Right cardiac atrium (tissue), 5 donors: ENCODE data around the gene IPO5. TPM values are rescaled to one million over a fixed set of nuclear protein-coding genes. Genes with fewer than 3 reads are reported as not detected.

Source experiments
- ATAC-seq, 2 donors: fragments of 200-7000 bp; cut with Tn5 transposase; one replicate each; pipeline versions ENCODE4 v1.8.0 to v1.9.1; 2020; ENCODE audit warnings: moderate library complexity in 2 of 2, mild to moderate bottlenecking in 1 of 2
- DNase-seq, 3 donors: peaks; one replicate each; pipeline ENCODE4 v3.0.0-alpha.2; 2020
- H3K27ac ChIP-seq: one replicate; pipeline ENCODE4 v1.5.1; 2013; ENCODE audit warnings: mild to moderate bottlenecking, low read length, control low read depth, moderate library complexity
- H3K27me3 ChIP-seq: one replicate; pipeline ENCODE4 v1.6.1; 2013; ENCODE audit not compliant: control insufficient read depth, insufficient read depth
- H3K4me1 ChIP-seq: one replicate; pipeline ENCODE4 v1.6.1; 2013; ENCODE audit warnings: low read length; ENCODE audit not compliant: control insufficient read depth, insufficient read depth
- H3K4me3 ChIP-seq: one replicate; pipeline ENCODE4 v1.5.1; 2013; ENCODE audit warnings: low read length, control low read depth
- H3K9me3 ChIP-seq: one replicate; pipeline ENCODE4 v1.6.1; 2013; ENCODE audit warnings: low read length; ENCODE audit not compliant: control insufficient read depth
- WGBS: extraction: QIAGEN DNeasy Blood & Tissue Kit; methylation state at CpG from one replicate; pipeline ENCODE4 v1.1.7; 2013; 5-methylcytosine and 5-hydroxymethylcytosine counted together
- intact Hi-C, 4 donors: fragments of 100-400 bp; cut with DNase I; formaldehyde crosslinking; loops; one replicate each; pipeline versions ENCODE4 v1.11.0 to v1.14.0; 2022 to 2023
- long read RNA-seq, 4 donors: library from polyadenylated mRNA; unstranded; transcript quantifications; one replicate each; pipeline ENCODE4 v2.0.0, GENCODE V29; 2020 to 2021
- polyA plus RNA-seq: library from polyadenylated mRNA; stranded (reverse); fragments of 200-250 nt; gene quantifications from one replicate; pipeline ENCODE4 v1.2.3, GENCODE V29; 2013
- total RNA-seq, 4 donors: library from RNA; stranded (reverse); fragmentation: NEBNext Ultra II Directional; extraction: Animal tissue kit (Norgen Biotek cat#: 25700); gene quantifications; one replicate each; pipeline ENCODE4 v1.2.1, GENCODE V29; 2021
- donor health status: healthy with polysubstance abuse.
- donor health status: DM: no; HTN: yes; CAD: no.
- donor health status: DM: no; HTN: no; CAD: no.
- donor health status: DM: no; HTN: yes; CAD: no; lungs with severe emphysema.
- donor health status: DM: yes; HTN: yes; CAD: no.

The IPO5 gene
- total RNA-seq (100 to 1,000 TPM in 1 of 4 donors, 10 to 100 TPM in 3; 95.4 to 103 (median 98.3) TPM), polyA plus RNA-seq (25.8 TPM)
- long read RNA-seq, donor 1, transcript IPO5-222 (26 exons, 3,419 nt): major isoform, 77 of 111 reads
- long read RNA-seq, donor 1, partial matches to known transcripts: 29 of 111 reads
- long read RNA-seq, donor 1, other reads (novel, unspliced or antisense): 5 of 111 reads
- long read RNA-seq, donor 2, transcript IPO5-222 (26 exons, 3,419 nt): major isoform, 53 of 75 reads
- long read RNA-seq, donor 2, partial matches to known transcripts: 19 of 75 reads
- long read RNA-seq, donor 2, other reads (novel, unspliced or antisense): 3 of 75 reads
- long read RNA-seq, donor 3, transcript IPO5-222 (26 exons, 3,419 nt): major isoform, 169 of 276 reads
- long read RNA-seq, donor 3, partial matches to known transcripts: 90 of 276 reads
- long read RNA-seq, donor 3, other reads (novel, unspliced or antisense): 13 of 276 reads
- long read RNA-seq, donor 4, transcript IPO5-222 (26 exons, 3,419 nt): major isoform, 69 of 94 reads
- long read RNA-seq, donor 4, partial matches to known transcripts: 22 of 94 reads
- long read RNA-seq, donor 4, other reads (novel, unspliced or antisense): 3 of 94 reads

DNA sequence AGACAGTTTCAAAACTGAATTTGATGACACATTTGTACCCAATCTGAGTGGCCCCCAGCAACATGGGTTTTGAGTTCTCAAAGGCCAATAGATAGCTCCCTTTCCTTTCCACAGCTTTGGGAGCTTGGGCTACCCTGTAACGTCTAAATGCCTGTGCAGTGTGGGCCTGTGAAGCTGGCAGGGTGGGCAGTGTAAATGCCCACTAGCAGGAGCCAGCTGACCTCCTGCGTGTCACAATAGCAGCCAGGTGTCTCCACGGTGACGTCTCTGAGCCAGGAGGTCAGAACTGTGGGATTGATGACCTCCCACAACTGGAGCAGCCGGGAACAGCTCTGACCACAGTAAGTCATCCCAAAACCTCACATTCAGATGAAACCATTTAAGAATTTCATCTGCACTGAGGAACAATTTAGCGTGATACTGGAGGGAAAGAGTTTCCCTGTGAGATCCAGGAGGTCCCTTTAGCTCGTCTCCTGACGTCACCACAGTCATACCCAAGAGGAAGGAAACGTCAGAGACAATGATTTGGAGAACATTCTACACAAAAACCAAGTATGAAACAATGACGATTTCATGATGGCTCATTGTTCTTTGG lies at the start of gene IPO5:
Gene IPO5 (plus strand): TSS at position 300 of the 595 bp plus-strand sequence. CDS start 23,022 bp downstream, outside the sequence.
- intact Hi-C loops: no loop called here
- Histone ChIP-seq H3K27ac (no peak within 1 kb of the TSS), H3K27me3 (no peaks in the 10 kb centered on the region), H3K4me3 (no peak within 1 kb of the TSS), H3K9me3 (no peaks in the 10 kb centered on the region), H3K4me1 (no peaks in the 10 kb centered on the region)
- DNase-seq (no peak), ATAC-seq (no peak)
- 72% methylated on average over 10 of the region's 10 CpGs for WGBS

DNA sequence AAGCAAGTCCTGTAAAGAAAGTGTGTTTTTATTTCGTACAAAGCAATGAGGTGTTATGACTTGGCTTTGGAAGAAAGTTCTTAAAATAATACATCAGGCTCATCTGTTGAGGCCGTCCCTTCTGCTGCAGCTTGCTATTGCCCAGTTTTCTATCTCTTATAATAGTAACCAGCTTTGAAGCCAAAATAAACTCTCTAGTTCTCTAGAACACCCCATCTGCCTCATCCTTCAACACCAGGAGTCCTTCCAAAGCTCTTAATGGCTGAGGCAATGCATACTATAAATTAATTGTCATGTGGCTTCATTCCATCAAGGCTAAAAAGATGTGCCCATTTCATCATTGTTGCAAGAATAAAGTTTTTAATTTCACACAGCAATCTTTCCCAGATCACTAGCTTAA lies 49.4 kb upstream of the IPO5 start:
- Histone ChIP-seq H3K27me3 (no peaks in the 10 kb centered on the region), H3K27ac (no peak overlapping the region), H3K9me3 (no peaks in the 10 kb centered on the region), H3K4me3 (no peak overlapping the region), H3K4me1 (no peaks in the 10 kb centered on the region)
- intact Hi-C loops: no loop called here
- 38% methylated on average over 2 of the region's 2 CpGs for WGBS
- no peak for DNase-seq
- peak; percentile 67 to 83 for ATAC-seq

DNA sequence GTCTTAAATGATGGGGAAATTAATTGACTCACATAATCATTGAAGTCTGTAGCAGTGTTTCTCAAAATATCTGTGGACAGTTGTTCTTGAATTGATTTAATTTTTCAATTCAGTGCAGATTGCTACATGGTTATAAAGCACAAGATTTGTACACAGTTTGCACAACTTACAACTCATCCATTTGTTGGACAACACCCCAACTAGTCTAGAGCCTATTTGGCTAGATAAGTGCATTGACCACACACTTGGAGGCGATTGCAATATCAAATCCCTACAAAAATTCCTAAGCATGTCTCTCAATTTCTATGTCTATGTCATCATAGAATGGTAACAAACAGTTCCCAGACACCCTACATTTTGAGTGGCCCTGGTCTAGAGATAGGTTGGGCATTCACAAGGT lies 48.0 kb upstream of the IPO5 start:
- ATAC-seq (no peak), DNase-seq (no peak)
- no peak overlapping the region for H3K4me3 ChIP-seq
- no peaks in the 10 kb centered on the region for H3K27me3 ChIP-seq
- H3K4me1 ChIP-seq: no peaks in the 10 kb centered on the region
- WGBS: 66% methylated on average over 1 of the region's 1 CpG
- no peak overlapping the region for H3K27ac ChIP-seq
- intact Hi-C loops: no loop called here
- H3K9me3 ChIP-seq: no peaks in the 10 kb centered on the region

DNA sequence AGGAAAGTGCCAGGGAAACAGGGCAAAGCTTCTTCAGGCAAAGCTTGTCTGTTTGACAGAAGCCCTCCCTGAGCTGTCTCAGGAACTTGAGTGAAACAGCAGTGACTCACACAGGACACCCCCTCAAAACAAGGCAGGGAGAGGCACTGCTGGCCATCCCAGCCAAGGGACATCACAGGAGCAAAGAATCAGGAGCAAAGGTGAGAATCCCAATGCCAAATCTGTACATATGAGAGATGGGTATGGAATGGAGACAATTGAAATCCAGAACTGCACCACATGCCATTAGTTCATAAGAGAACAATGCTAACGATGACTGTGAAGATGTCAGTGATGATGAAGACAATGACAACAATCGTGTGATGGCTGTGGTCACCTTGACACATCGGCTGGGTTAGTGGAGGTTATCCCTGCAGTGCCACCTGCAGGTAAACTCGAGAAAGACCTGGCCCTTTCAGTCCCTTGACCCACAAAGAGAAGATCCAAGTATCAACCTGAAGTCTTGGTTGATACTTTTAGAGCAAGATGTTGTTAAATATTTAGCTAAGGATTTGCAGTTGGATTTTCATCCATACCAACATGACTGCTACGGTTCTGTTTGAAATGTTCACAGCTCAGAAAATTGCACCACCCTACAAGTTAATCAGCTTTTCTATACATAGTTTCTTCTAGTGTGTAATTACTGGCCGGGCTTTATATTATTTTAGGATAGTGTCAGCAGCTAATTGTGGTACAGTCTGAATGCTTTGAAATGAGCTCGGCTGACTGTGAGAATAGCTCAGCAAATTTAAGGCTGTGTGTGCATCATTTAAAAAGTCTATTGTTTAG lies 42.0 kb upstream of the IPO5 start:
- H3K4me1 ChIP-seq: no peaks in the 10 kb centered on the region
- H3K4me3 ChIP-seq: no peak overlapping the region
- DNase-seq (no peak), ATAC-seq (no peak)
- H3K27ac ChIP-seq: no peak overlapping the region
- H3K9me3 ChIP-seq: no peaks in the 10 kb centered on the region
- no peaks in the 10 kb centered on the region for H3K27me3 ChIP-seq
- intact Hi-C loops: no loop called here
- 51% methylated on average over 7 of the region's 7 CpGs for WGBS

DNA sequence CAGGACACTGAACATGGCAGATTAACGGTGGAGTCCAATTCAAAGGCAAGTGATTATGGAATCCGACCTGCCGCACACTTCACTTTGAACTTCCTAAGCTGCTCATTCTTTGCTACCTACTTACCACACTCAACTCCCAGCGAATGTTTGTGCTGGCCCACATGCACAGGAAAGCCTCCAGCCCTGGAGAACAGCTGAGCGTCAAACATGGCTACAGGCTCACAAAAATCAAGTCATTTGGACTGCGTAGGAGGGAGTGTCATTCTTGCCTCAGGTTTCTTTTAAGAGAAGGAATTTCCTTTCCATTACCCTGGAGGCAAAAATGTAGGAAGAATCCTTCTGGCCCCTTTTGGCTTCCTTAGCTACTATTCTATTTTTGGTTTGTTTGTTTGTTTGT lies 41.3 kb upstream of the IPO5 start:
- H3K4me3 ChIP-seq: no peak overlapping the region
- H3K27me3 ChIP-seq: no peaks in the 10 kb centered on the region
- intact Hi-C loops: no loop called here
- DNase-seq (no peak), ATAC-seq (no peak)
- 76% methylated on average over 6 of the region's 6 CpGs for WGBS
- H3K27ac ChIP-seq: no peak overlapping the region
- no peaks in the 10 kb centered on the region for H3K9me3 ChIP-seq
- H3K4me1 ChIP-seq: no peaks in the 10 kb centered on the region

DNA sequence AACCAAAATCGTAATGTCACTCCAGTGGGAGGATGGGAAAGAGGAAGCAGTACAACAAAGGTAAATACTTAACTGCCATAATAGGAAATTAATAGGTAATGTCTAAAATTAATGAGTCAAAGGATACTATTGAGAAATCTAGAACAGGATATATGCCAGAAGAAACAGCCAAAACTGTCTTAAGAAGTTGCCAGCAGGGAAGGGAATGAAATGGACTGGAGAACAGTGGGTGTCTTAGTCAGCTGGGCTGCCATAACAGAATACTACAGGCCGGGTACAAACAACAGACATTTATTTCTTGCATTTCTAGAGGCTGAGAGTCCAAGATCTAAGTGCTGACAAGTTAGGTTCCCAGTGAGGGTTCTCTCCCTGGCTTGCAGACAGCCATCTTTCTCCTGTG lies 40.3 kb upstream of the IPO5 start:
- Histone ChIP-seq H3K27ac (no peak overlapping the region), H3K4me1 (no peaks in the 10 kb centered on the region), H3K27me3 (no peaks in the 10 kb centered on the region), H3K4me3 (no peak overlapping the region), H3K9me3 (no peaks in the 10 kb centered on the region)
- ATAC-seq: no peak
- DNase-seq: no peak
- 77% methylated on average over 2 of the region's 2 CpGs for WGBS
- intact Hi-C loops: no loop called here

DNA sequence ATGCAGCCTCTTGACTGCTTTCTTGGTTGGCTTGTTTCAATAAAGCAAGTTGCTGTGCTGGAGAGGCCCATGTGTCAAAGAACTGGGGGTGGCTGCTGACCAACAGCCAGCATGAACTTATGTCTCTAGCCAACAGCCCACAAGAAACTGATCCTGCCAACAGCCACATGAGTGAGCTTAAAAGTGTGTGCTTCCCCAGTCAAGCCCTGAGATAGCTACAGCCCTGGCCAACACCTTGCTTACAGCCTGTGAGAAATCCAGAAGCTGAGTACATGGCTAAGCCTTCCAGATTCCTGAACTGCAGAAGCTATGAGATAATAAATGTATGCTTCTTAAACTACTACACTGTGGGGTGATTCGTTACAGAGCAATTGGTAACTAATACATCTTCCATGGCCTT lies 38.9 kb upstream of the IPO5 start:
- DNase-seq: no peak
- 79% methylated on average over 1 of the region's 1 CpG for WGBS
- no peak overlapping the region for H3K27ac ChIP-seq
- H3K4me3 ChIP-seq: no peak overlapping the region
- ATAC-seq: no peak
- intact Hi-C loops: no loop called here
- no peaks in the 10 kb centered on the region for H3K9me3 ChIP-seq
- H3K4me1 ChIP-seq: no peaks in the 10 kb centered on the region
- no peaks in the 10 kb centered on the region for H3K27me3 ChIP-seq

DNA sequence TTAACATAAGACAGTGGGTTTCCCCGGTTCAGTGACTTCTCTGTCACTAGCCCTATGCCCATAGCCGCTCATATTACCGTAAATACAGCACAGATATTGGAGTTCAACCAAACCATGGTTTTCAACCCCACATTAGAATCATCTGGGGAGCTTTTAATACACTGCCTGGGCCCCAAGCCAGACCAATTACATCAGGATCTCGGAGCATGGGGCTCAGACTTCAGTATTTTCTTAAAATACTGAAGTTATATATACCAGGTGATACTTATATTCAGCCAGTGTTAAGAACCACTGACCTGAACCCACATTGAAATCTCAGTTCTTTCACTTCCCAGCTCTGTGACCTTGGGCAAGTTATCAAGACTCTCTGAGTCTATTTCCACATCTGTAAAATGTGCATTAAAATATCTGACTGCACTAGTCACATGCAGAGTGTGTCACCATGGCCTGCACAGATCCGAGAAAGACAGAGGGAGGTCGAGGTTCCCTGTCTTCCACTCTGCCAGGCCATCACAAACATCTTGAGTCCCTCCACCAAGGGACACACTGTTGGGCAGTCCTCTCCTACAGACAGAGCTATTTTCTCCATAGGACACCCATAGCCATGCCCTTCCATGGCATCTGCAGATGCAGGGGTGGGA lies 32.2 kb upstream of the IPO5 start:
- 69% methylated on average over 6 of the region's 6 CpGs for WGBS
- H3K27me3 ChIP-seq: no peaks in the 10 kb centered on the region
- intact Hi-C loops: no loop called here
- H3K27ac ChIP-seq: no peak overlapping the region
- ATAC-seq (no peak), DNase-seq (peak in 1 of 3 donors; percentile 58)
- no peaks in the 10 kb centered on the region for H3K4me1 ChIP-seq
- H3K9me3 ChIP-seq: no peaks in the 10 kb centered on the region
- no peak overlapping the region for H3K4me3 ChIP-seq

DNA sequence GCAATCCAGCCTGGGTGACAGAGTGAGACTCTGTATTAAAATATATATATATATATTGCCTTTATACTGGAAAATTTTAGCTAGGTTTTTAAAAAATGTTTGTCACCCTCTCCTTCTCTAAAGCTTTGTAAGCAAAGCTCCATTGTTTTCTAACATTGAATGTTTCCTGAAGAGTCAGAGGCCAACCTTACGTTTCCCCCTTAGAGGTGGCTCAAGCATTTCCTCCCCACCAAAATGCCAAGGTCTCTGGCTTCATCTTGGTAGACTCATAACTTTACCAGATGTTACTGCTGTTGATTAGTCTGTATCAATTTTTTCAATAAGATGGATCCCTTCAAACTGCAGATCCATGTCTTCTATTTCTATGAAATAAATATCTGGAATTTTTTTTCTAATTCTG lies 25.2 kb upstream of the IPO5 start:
- ATAC-seq (no peak), DNase-seq (no peak)
- Histone ChIP-seq H3K4me3 (no peak overlapping the region), H3K9me3 (no peaks in the 10 kb centered on the region), H3K4me1 (no peaks in the 10 kb centered on the region), H3K27ac (no peak overlapping the region), H3K27me3 (no peaks in the 10 kb centered on the region)
- intact Hi-C loops: no loop called here
- 63% methylated on average over 1 of the region's 1 CpG for WGBS

DNA sequence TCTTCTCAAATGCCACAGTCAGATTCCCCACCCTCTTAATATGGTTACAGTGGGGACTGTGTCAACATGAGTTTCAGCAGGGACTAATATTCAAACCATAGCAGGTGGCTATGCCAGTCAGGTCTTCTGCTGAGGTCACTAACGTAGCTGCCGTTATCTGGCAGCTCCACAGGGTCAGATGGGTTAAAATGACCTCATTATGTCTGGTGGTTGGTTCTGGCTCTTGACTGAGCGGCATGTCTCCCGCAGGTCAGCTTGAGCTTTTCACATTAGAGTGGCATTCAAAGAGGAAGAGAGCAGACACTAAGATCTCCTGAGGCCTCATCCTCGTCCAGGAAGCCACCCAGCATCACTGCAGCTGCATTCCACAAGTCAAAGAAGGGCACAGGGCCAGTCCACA lies 21.4 kb upstream of the IPO5 start:
- no peak overlapping the region for H3K27ac ChIP-seq
- H3K27me3 ChIP-seq: no peaks in the 10 kb centered on the region
- no peak for DNase-seq
- peaks cover 3% of the 10 kb centered on the region for H3K4me1 ChIP-seq
- H3K4me3 ChIP-seq: no peak overlapping the region
- no peak for ATAC-seq
- H3K9me3 ChIP-seq: no peaks in the 10 kb centered on the region
- intact Hi-C loops: no loop called here
- WGBS: 56% methylated on average over 5 of the region's 5 CpGs
